ENCODE measurements around the gene HEMGN. TPM values are rescaled to one million over a fixed set of nuclear protein-coding genes. Genes with fewer than 3 reads are reported as not detected.

HEMGN gene
- total and polyA plus RNA-seq, 2 experiments from 2014 or later: not detected

- Mint-ChIP-seq H3K27me3 (ENCODE audit: insufficient read depth, low read depth, poor library complexity) (peaks cover 2% of the 10 kb centered on the region), H3K4me3 (no peak overlapping the region), H3K4me1 (no peaks in the 10 kb centered on the region), H3K9me3 (no peaks in the 10 kb centered on the region), H3K27ac (no peak overlapping the region), H3K36me3 (ENCODE audit: low read depth) (no peaks in the 10 kb centered on the region)
- H3K9me2 ChIP-seq (ENCODE audit: insufficient read depth): no peaks in the 10 kb centered on the region
- no peak for TF ChIP-seq POLR2AphosphoS5 (IDR thresholded peaks at IDR 0.05; ENCODE audit: low read depth)
- no peak for TF ChIP-seq EZH2 (IDR thresholded peaks at IDR 0.05; ENCODE audit: low read depth, unreplicated experiment)
- TF ChIP-seq ZNF114 (CRISPR knock-in tag; IDR thresholded peaks at IDR 0.05): no peak
- no peak for TF ChIP-seq NANOG (IDR thresholded peaks at IDR 0.05; ENCODE audit: borderline replicate concordance)
- TF ChIP-seq, protein P1, sequence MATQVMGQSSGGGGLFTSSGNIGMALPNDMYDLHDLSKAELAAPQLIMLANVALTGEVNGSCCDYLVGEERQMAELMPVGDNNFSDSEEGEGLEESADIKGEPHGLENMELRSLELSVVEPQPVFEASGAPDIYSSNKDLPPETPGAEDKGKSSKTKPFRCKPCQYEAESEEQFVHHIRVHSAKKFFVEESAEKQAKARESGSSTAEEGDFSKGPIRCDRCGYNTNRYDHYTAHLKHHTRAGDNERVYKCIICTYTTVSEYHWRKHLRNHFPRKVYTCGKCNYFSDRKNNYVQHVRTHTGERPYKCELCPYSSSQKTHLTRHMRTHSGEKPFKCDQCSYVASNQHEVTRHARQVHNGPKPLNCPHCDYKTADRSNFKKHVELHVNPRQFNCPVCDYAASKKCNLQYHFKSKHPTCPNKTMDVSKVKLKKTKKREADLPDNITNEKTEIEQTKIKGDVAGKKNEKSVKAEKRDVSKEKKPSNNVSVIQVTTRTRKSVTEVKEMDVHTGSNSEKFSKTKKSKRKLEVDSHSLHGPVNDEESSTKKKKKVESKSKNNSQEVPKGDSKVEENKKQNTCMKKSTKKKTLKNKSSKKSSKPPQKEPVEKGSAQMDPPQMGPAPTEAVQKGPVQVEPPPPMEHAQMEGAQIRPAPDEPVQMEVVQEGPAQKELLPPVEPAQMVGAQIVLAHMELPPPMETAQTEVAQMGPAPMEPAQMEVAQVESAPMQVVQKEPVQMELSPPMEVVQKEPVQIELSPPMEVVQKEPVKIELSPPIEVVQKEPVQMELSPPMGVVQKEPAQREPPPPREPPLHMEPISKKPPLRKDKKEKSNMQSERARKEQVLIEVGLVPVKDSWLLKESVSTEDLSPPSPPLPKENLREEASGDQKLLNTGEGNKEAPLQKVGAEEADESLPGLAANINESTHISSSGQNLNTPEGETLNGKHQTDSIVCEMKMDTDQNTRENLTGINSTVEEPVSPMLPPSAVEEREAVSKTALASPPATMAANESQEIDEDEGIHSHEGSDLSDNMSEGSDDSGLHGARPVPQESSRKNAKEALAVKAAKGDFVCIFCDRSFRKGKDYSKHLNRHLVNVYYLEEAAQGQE (IDR thresholded peaks at IDR 0.05; ENCODE audit: unreplicated experiment): no peak
- TF ChIP-seq ZNF331 (CRISPR knock-in tag; IDR thresholded peaks at IDR 0.05; ENCODE audit: low read depth): no peak
- no peak for TF ChIP-seq ZNF462 (CRISPR knock-in tag; IDR thresholded peaks at IDR 0.05)
- no peak for TF ChIP-seq JUNB (IDR thresholded peaks at IDR 0.05; ENCODE audit: unreplicated experiment)
- no peaks in the 10 kb centered on the region for H3F3A ChIP-seq (replicated peaks; ENCODE audit: low read depth)
- H3K4me3 ChIP-seq: no peak overlapping the region
- H4K20me1 ChIP-seq (replicated peaks; ENCODE audit: insufficient read depth): 0 out of 2 replicates have a peak, but pooled peaks cover 7% of the 10 kb centered on the region
- no peak overlapping the region for H3K4me2 ChIP-seq
- ATAC-seq (no peak), DNase-seq (ENCODE audit: low spot score) (no peak)
- peaks cover 76% of the 10 kb centered on the region for H3K27me3 ChIP-seq (ENCODE audit: insufficient read depth)
- H3K27ac ChIP-seq (ENCODE audit: low read depth): no peak overlapping the region
- H3K4me1 ChIP-seq (ENCODE audit: insufficient read depth): no peaks in the 10 kb centered on the region
- no peaks in the 10 kb centered on the region for H3K36me3 ChIP-seq (ENCODE audit: insufficient read depth)
- H2AFZ ChIP-seq: no peak overlapping the region
- H3K79me2 ChIP-seq (replicated peaks; ENCODE audit: insufficient read depth): no peaks in the 10 kb centered on the region
Observed at GRCh38 chr9:97941323-97941722, 3.4 kb upstream of the HEMGN start.
